ENCODE measurements around the gene WDR90.

WDR90 gene

GRCh38 chr16:617855-618254 lies 31.3 kb upstream of the WDR90 start:
- H3K4ac ChIP-seq (ENCODE audit: low read depth, low read length) = no peak overlapping the region
- no peak overlapping the region for H3K56ac ChIP-seq (ENCODE audit: low read length)
- H3K27me3 ChIP-seq (ENCODE audit: insufficient read depth, low read length, poor library complexity) = no peaks in the 10 kb centered on the region
- WGBS (ENCODE audit: extremely low coverage, insufficient coverage, low lambda C conversion rate) = no CpG with 5 or more reads among the region's 16 CpGs
- no peak overlapping the region for H3K27ac ChIP-seq (ENCODE audit: low read depth, low read length)
- H4K5ac ChIP-seq (ENCODE audit: low read length) = no peak overlapping the region
- DNase-seq = no peak
- no peak overlapping the region for H3K18ac ChIP-seq (ENCODE audit: low read length)
- H4K8ac ChIP-seq (ENCODE audit: low read depth, low read length) = no peak overlapping the region
- H2BK120ac ChIP-seq (ENCODE audit: low read depth, low read length) = no peak overlapping the region
- no peak overlapping the region for H3K4me3 ChIP-seq (ENCODE audit: low read length)
- H3K9ac ChIP-seq (ENCODE audit: low read length) = no peak overlapping the region
- peaks cover 2% of the 10 kb centered on the region for H3K79me1 ChIP-seq (ENCODE audit: low read length)
- no peak overlapping the region for H2BK15ac ChIP-seq (replicated peaks; ENCODE audit: low read depth)
- H2BK5ac ChIP-seq (ENCODE audit: low read length) = no peak overlapping the region
- no peak overlapping the region for H3K4me2 ChIP-seq (ENCODE audit: low read length)
- no peaks in the 10 kb centered on the region for H3K79me2 ChIP-seq (ENCODE audit: control insufficient read depth, insufficient read depth, low read length)
- H3K36me3 ChIP-seq (ENCODE audit: control insufficient read depth, insufficient read depth, low read length) = no peaks in the 10 kb centered on the region
- H3K4me1 ChIP-seq (ENCODE audit: control insufficient read depth, low read depth, low read length) = no peaks in the 10 kb centered on the region
- H2AK5ac ChIP-seq (ENCODE audit: low read length) = no peak overlapping the region
- no peak overlapping the region for H3K23ac ChIP-seq (ENCODE audit: low read length)

GRCh38 chr16:619476-620100 lies 29.6 kb upstream of the WDR90 start:
- no CpG with 5 or more reads among the region's 20 CpGs for WGBS (ENCODE audit: extremely low coverage, insufficient coverage, low lambda C conversion rate)
- Histone ChIP-seq H2BK120ac (ENCODE audit: low read depth, low read length) (no peak overlapping the region), H3K79me1 (ENCODE audit: low read length) (peaks cover 2% of the 10 kb centered on the region), H3K27me3 (ENCODE audit: insufficient read depth, low read length, poor library complexity) (no peaks in the 10 kb centered on the region), H3K4me3 (ENCODE audit: low read length) (no peak overlapping the region), H3K79me2 (ENCODE audit: control insufficient read depth, insufficient read depth, low read length) (no peaks in the 10 kb centered on the region), H2BK5ac (ENCODE audit: low read length) (no peak overlapping the region), H4K5ac (ENCODE audit: low read length) (no peak overlapping the region), H3K4ac (ENCODE audit: low read depth, low read length) (no peak overlapping the region), H3K27ac (ENCODE audit: low read depth, low read length) (no peak overlapping the region), H4K8ac (ENCODE audit: low read depth, low read length) (no peak overlapping the region), H3K9ac (ENCODE audit: low read length) (no peak overlapping the region), H2AK5ac (ENCODE audit: low read length) (no peak overlapping the region), H3K4me1 (ENCODE audit: control insufficient read depth, low read depth, low read length) (no peaks in the 10 kb centered on the region), H3K23ac (ENCODE audit: low read length) (no peak overlapping the region), H2BK15ac (replicated peaks; ENCODE audit: low read depth) (no peak overlapping the region), H3K18ac (ENCODE audit: low read length) (no peak overlapping the region), H3K4me2 (ENCODE audit: low read length) (no peak overlapping the region), H3K56ac (ENCODE audit: low read length) (no peak overlapping the region), H3K36me3 (ENCODE audit: control insufficient read depth, insufficient read depth, low read length) (no peaks in the 10 kb centered on the region)
- no peak for DNase-seq

- H3K4me3 ChIP-seq (ENCODE audit: low read length) = no peak overlapping the region
- H4K8ac ChIP-seq (ENCODE audit: low read depth, low read length) = no peak overlapping the region
- no peak overlapping the region for H2AK5ac ChIP-seq (ENCODE audit: low read length)
- no peak overlapping the region for H4K5ac ChIP-seq (ENCODE audit: low read length)
- H2BK120ac ChIP-seq (ENCODE audit: low read depth, low read length) = no peak overlapping the region
- H3K27me3 ChIP-seq (ENCODE audit: insufficient read depth, low read length, poor library complexity) = no peaks in the 10 kb centered on the region
- no peak for DNase-seq
- H3K4me1 ChIP-seq (ENCODE audit: control insufficient read depth, low read depth, low read length) = no peaks in the 10 kb centered on the region
- H3K56ac ChIP-seq (ENCODE audit: low read length) = no peak overlapping the region
- no peak overlapping the region for H3K4me2 ChIP-seq (ENCODE audit: low read length)
- H2BK15ac ChIP-seq (replicated peaks; ENCODE audit: low read depth) = no peak overlapping the region
- no peaks in the 10 kb centered on the region for H3K79me2 ChIP-seq (ENCODE audit: control insufficient read depth, insufficient read depth, low read length)
- H3K27ac ChIP-seq (ENCODE audit: low read depth, low read length) = no peak overlapping the region
- no peak overlapping the region for H3K9ac ChIP-seq (ENCODE audit: low read length)
- no peak overlapping the region for H3K18ac ChIP-seq (ENCODE audit: low read length)
- H2BK5ac ChIP-seq (ENCODE audit: low read length) = no peak overlapping the region
- no peak overlapping the region for H3K4ac ChIP-seq (ENCODE audit: low read depth, low read length)
- no peak overlapping the region for H3K23ac ChIP-seq (ENCODE audit: low read length)
- no CpG with 5 or more reads among the region's 41 CpGs for WGBS (ENCODE audit: extremely low coverage, insufficient coverage, low lambda C conversion rate)
- no peaks in the 10 kb centered on the region for H3K36me3 ChIP-seq (ENCODE audit: control insufficient read depth, insufficient read depth, low read length)
- H3K79me1 ChIP-seq (ENCODE audit: low read length) = no peaks in the 10 kb centered on the region
These were observed 28.3 kb upstream of the WDR90 start for GRCh38 chr16:620700-621525.

GRCh38 chr16:621526-622105 lies 27.5 kb upstream of the WDR90 start:
- Histone ChIP-seq H3K4me2 (ENCODE audit: low read length) (no peak overlapping the region), H3K4me3 (ENCODE audit: low read length) (no peak overlapping the region), H3K4me1 (ENCODE audit: control insufficient read depth, low read depth, low read length) (no peaks in the 10 kb centered on the region), H3K79me1 (ENCODE audit: low read length) (no peaks in the 10 kb centered on the region), H2BK15ac (replicated peaks; ENCODE audit: low read depth) (no peak overlapping the region), H3K79me2 (ENCODE audit: control insufficient read depth, insufficient read depth, low read length) (no peaks in the 10 kb centered on the region), H3K27me3 (ENCODE audit: insufficient read depth, low read length, poor library complexity) (no peaks in the 10 kb centered on the region), H3K4ac (ENCODE audit: low read depth, low read length) (no peak overlapping the region), H3K23ac (ENCODE audit: low read length) (no peak overlapping the region), H4K8ac (ENCODE audit: low read depth, low read length) (no peak overlapping the region), H3K36me3 (ENCODE audit: control insufficient read depth, insufficient read depth, low read length) (no peaks in the 10 kb centered on the region), H4K5ac (ENCODE audit: low read length) (no peak overlapping the region), H3K56ac (ENCODE audit: low read length) (peak overlapping the region; percentile 2), H3K18ac (ENCODE audit: low read length) (no peak overlapping the region), H2AK5ac (ENCODE audit: low read length) (no peak overlapping the region), H2BK5ac (ENCODE audit: low read length) (no peak overlapping the region), H3K27ac (ENCODE audit: low read depth, low read length) (no peak overlapping the region), H3K9ac (ENCODE audit: low read length) (no peak overlapping the region), H2BK120ac (ENCODE audit: low read depth, low read length) (no peak overlapping the region)
- no CpG with 5 or more reads among the region's 21 CpGs for WGBS (ENCODE audit: extremely low coverage, insufficient coverage, low lambda C conversion rate)
- no peak for DNase-seq

- WGBS (ENCODE audit: extremely low coverage, insufficient coverage, low lambda C conversion rate) = no CpG with 5 or more reads among the region's 17 CpGs
- no peak overlapping the region for H3K18ac ChIP-seq (ENCODE audit: low read length)
- no peak overlapping the region for H3K27ac ChIP-seq (ENCODE audit: low read depth, low read length)
- no peak for DNase-seq
- no peaks in the 10 kb centered on the region for H3K27me3 ChIP-seq (ENCODE audit: insufficient read depth, low read length, poor library complexity)
- no peaks in the 10 kb centered on the region for H3K36me3 ChIP-seq (ENCODE audit: control insufficient read depth, insufficient read depth, low read length)
- no peak overlapping the region for H3K23ac ChIP-seq (ENCODE audit: low read length)
- H2BK5ac ChIP-seq (ENCODE audit: low read length) = no peak overlapping the region
- no peak overlapping the region for H4K8ac ChIP-seq (ENCODE audit: low read depth, low read length)
- H3K9ac ChIP-seq (ENCODE audit: low read length) = no peak overlapping the region
- H2BK15ac ChIP-seq (replicated peaks; ENCODE audit: low read depth) = no peak overlapping the region
- no peaks in the 10 kb centered on the region for H3K79me2 ChIP-seq (ENCODE audit: control insufficient read depth, insufficient read depth, low read length)
- H2BK120ac ChIP-seq (ENCODE audit: low read depth, low read length) = no peak overlapping the region
- no peak overlapping the region for H2AK5ac ChIP-seq (ENCODE audit: low read length)
- H3K4me2 ChIP-seq (ENCODE audit: low read length) = no peak overlapping the region
- no peak overlapping the region for H4K5ac ChIP-seq (ENCODE audit: low read length)
- H3K79me1 ChIP-seq (ENCODE audit: low read length) = no peaks in the 10 kb centered on the region
- H3K4me1 ChIP-seq (ENCODE audit: control insufficient read depth, low read depth, low read length) = no peaks in the 10 kb centered on the region
- H3K4ac ChIP-seq (ENCODE audit: low read depth, low read length) = no peak overlapping the region
- no peak overlapping the region for H3K4me3 ChIP-seq (ENCODE audit: low read length)
- H3K56ac ChIP-seq (ENCODE audit: low read length) = no peak overlapping the region
These were observed 26.3 kb upstream of the WDR90 start for GRCh38 chr16:622920-623280.

All from mesendoderm (in vitro differentiated cells).